T-helper 2 cell (primary cell): Measurements from ENCODE around the gene MRPL12.

ENCODE experiments used
- DNase-seq, 5 experiments: peaks; one replicate each; pipeline versions ENCODE4 v3.0.0 to v3.0.0-alpha.2; 2012 to 2022
- total RNA-seq, 2 donors: gene quantifications; one replicate each; lab custom pipeline; 2026; lab: John Stamatoyannopoulos, UW

MRPL12 gene
- total RNA-seq = 2.0 to 5.6 reads per million in 2 donors

DNA sequence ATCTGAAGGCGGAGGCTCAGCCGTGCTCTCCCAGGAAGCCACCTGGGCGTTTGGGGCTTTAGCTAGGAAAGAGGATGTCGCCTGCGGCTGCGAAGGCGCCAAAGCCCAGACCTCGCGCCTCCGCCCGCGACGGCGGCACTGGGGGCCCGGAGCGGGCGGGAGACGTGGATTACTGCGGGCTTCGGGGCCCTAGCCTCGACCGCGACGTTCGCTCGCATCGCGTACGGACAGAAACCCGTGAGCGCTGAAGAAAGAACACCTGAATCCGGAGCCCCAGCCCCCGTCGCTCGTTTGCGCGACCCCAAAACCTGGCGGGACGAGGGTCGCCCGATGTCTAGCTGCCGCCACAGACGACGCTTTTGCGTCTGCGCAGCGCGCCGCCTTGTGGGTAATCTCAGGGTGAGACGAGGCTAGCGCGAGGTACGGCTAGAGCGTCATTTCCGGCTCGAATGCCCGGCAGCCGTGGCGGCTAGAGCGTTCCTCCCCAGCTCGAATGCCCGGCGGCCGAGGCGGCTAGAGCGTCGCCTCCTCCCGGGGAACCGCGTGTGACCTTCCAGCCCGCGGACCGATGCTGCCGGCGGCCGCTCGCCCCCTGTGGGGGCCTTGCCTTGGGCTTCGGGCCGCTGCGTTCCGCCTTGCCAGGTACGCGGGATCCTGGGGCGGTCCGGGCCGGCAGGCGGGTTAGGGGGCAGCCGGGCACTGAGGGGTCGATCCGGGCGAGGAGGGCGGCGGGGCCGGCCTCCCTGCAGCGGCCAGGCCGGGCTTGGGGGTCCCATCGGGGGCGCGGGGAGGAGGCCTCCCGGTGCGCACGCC lies at the start of gene MRPL12:
Gene MRPL12 (plus strand): TSS at position 434 of the 813 bp plus-strand sequence. CDS start 135 bp downstream, at position 569.
- DNase-seq = peak; percentile 72 to 91 (median 81)

DNA sequence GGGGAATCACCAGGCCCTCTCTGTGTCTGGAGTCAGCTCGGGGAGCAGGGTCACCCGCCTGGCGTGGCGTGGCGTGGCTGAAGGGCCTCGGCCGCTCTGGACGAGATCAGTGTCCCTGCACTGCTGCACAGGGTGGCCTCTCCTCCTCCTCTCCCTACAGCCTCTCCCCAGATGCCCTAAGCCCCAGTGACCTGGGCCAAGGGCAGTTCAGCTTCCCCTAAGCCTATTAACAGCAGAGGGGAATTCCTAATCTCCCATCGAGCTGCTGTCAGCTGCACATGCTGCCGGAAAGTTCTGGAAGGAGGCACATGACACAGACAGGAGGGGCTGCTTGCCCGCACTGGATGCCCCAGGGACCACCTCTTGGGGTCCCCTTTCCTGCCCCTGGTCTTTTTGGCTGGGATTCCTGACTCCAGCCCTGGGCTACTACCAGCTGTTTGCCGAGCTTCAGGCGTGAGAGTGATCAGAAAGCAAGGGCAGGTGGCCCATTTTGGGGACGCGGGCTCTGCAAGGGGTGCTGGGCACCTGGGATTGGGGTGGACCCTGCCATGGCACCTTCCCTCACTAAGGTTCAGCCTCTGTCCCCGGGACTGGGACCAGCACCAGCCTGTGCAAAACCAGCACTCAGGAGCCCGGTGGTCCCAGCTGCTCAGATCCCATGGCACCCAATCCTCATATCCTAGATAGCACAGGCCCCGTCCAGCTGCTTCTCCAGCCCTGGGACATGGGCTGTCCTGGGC lies 47.6 kb upstream of the MRPL12 start:
- DNase-seq = no peak

DNA sequence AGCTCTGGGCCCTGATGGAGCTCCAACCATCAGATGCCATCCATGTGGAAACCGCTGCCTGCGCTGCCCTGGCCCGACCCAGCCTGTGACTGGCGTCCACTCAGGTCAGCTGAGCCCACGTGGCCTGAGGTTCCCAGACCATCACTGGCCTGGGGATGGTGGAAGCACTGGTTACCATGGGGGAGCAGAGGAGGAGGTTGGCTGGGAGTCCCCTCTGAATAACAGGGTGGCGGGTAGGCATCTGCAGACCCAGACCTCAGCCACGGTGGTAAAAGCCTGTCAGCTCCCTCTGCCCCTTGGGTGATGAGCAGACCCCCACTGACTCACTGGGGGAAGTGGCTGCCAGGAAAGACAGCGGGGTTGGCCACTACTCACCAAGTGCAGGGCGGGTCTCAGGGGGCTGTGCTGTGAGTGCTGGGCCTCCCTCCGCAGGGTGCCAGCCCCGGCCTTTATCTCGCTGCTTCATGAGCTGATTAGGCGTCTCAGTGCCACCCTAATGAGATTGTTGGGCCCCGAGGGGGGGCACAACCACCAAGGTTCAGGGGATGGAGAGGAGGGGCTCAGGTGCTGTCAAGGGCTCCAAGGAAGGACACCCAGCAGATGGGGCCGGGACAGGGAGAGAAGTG lies 46.9 kb upstream of the MRPL12 start, which contains the start of gene PDE6G:
Gene PDE6G (minus strand): TSS at position 425 of the 626 bp plus-strand sequence. CDS start 3,237 bp downstream, outside the sequence.
- DNase-seq = no peak

DNA sequence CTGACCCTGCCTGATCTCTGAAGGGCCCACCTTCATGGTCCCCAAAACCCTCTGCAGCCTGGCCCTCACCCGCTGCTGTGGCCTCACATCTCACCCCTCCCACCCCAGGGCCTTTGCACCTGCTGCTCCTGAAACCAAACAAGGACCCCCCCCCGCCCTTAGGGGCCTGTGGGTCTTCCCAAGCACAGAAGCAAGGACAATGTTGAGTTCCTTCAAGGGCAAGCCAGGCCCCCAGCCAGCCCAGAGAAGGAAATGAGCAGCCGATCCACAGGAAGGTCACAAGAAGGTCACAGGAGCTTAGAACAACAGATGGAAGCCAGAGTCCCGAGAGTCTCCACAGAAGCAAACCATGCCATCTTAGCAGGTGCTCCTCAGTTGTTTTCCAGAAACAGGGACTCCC lies 46.3 kb upstream of the MRPL12 start:
- DNase-seq = peak in 1 of 5 experiments; percentile 42

DNA sequence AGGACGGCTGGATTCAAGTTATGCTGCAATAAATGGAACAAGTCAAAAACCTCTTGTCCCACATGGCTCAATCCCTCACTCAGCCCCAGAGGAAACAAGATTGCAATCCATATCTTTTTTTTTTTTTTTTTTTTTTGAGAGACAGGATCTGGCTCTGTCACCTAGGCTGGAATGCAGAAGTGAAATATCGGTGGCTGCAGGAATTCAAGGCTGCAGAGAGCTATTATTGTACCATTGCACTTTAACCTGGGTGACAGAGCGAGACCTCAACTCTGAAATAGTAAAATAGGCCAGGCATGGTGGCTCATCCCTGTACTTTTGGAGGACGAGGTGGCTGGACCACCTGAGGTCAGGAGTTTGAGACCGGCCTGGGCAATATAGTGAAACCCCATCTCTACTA lies 44.1 kb upstream of the MRPL12 start:
- no peak for DNase-seq

DNA sequence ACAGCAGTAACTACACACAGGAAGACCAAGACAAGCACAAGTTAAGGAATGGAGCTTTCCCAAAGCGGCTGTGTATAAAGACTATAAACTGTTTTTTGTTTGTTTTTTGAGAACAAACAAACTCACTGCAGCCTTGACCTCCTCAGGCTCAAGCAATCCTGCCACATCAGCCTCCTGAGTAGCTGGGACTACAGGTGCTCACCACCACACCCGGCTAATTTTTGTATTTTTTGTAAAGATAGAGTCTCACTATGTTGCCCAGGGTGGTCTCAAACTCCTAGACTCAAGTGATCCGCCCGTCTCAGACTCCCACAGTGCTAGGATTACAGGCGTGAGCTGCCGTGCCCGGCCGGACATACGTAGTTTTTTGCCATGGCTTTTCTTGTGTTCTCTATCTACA lies 42.7 kb upstream of the MRPL12 start:
- no peak for DNase-seq

DNA sequence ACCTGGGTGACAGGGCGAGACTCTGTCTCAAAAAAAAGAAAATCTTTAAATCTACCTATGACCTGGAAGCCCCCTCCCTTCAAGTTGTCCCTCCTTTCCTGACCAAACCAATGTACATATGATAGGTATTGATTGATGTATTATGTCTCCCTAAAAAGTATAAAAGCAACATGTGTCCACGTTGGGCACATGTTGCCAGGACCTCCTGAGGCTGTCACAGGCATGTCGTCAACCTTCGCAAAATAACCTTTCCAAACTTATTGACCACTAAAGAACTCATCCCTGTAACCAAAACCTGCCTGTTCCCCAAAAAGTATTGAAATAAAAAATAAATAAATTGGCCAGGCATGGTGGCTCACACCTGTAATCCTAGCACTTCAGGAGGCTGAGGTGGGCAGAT lies 41.2 kb upstream of the MRPL12 start:
- no peak for DNase-seq

DNA sequence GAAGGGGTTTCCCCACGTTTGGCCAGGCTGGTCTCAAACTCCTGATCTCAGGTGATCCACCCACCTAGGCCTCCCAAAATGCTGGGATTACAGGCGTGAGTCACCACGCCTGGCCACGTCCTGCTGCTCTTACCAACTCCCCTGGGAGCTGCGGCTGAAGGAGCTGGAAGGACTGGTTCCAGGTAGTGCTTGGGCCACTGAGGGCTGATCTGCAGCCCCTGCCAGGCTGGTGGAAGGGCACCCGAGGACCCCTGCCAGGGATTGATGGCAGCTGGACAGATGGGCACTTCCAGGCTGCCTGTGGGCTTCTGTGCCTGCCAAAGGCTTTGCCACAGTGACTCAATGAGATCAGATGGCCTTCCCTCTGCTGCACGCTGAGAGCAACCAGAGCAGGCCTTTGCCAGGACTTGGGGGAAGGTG lies 39.1 kb upstream of the MRPL12 start:
- peak in 1 of 5 experiments; percentile 20 for DNase-seq

DNA sequence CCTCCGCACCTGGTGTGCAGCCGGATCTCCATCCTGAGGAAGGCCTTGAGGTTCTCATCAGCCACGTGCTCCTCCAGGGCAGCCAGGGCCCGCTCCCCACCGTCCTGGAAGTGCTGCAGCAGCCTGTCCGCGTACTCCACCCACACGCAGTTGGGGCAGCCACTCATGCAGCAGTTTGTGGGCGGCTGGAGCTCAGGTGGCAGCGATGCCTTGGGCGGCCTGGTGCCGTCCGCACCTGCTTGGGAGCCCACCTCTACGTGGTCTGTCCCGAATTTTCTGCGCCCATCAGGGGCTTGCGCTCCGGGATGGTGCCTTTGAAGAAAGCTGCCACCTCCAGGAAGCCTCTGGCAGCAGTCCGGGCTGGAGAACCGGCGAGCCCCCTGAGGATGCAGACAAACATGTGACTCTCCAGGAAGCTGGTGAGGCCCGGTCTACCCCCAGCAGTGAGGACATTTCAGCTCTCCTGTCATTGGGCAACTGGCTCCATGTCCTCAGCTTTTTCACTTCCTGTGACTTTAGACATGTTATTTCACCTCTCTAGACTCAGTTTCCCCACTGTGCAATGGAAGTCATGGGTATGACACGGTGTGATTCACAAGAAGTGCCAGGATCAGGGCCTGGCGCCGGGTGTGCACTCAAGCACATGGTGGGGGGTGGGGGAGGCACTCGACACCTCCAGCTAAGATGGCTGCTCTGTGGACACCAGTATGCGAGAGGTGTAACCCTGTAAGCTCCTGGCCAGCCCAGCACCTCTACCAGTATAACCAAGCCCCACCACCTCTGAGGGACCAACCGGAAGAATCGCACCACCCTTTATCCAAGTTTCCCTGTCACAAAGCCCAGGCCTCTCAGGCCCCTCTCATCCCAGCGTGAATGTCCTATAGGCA lies 37.7 kb upstream of the MRPL12 start:
- DNase-seq = peak in 4 of 5 experiments; percentile 9 to 78 (median 34)

DNA sequence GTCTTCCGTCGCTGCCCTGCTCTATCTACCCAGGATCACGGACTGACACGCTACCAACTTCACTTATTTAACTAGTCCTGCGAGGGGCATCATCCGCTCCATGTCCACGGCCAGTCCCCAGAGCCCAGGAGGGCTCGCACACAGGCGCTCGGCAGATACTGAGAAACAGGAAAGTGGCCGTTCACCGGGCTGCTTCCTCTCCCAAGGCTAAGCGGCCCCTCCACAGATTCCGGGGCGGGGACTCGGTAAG lies 37.1 kb upstream of the MRPL12 start:
- peak in 2 of 5 experiments; percentile 21 to 51 for DNase-seq

DNA sequence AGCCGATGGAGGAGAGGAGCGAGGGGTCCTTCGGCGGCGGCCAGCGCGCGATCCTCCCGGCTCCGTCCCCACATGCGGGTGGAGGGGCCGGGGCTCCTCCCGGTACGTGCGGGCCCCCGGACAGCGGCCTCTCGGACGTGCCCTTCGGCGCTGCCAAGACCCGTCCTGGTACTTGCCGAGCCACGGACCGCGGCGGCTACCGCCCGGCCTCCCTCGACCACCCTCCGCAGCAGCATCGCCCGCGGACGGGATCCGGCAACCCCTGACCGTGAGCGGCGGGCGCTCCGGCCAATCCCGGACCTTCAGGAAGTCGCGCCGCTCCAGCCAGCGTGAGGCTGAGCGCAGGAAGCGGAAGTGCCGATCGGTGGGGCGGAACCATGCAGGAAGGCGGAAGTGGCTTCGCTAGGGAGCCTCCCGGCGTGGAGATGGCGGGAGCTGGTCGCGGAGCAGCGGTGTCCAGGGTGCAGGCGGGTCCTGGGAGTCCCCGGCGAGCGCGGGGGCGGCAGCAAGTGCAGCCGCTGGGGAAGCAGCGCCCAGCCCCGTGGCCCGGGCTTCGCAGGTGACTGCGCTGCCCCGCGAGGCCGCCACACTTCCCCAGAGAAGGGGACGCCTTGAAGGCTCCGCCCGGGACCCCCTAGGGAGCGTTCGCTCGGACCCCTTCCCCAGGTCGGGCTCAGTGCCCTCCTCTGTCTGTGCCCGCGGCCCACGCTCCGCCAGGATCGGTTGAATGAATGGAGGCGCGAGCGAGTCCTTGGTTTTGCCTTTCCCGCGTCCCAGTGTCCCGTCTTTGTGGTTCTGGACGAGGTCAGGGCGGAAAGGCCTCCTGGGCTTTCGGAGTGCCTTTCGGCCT lies 36.6 kb upstream of the MRPL12 start, which contains the start of the genes CCDC137 and OXLD1:
Gene CCDC137 (plus strand): TSS at position 396 of the 850 bp plus-strand sequence. CDS start 30 bp downstream, at position 426.
Gene OXLD1 (minus strand): TSS at position 264 of the 850 bp plus-strand sequence. CDS start 28 bp downstream, at position 236.
- DNase-seq = peak; percentile 83 to 97 (median 89)

DNA sequence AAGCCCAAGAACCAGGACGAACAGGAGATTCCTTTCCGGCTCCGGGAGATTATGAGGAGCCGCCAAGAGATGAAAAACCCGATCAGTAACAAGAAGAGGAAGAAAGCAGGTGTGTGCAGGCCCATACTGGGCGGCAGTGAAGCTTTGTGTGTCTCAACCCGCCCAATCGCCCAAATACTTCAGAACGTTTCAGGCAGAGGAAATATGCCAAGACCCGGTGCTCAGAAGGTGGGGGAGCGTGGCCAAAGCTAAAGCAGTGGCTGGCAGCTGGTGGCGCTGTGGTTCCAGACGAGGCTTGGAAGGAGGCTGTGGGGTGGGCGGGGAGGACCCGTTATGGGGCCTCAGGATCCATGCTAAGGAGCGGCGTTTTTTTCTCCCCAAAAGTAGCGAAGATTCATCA lies 35.4 kb upstream of the MRPL12 start:
- peak in 1 of 5 experiments; percentile 32 for DNase-seq

DNA sequence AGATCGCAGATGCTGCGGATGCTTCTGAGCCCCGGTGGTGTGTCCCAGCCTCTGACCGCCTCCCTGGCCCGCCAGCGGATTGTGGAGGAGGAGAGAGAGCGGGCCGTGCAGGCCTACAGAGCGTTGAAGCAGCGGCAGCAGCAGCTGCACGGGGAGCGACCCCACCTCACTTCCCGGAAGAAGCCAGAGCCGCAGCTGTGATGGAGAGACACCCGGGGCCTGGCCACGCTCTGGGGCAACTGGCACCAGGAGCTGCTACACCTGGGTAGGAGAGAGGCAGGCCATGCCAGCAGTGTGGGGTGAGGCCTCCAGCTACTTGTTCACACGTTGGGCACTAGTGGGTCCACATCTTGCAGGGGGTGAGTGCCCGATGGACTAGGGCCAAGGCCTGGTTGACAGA lies 30.7 kb upstream of the MRPL12 start:
- no peak for DNase-seq

DNA sequence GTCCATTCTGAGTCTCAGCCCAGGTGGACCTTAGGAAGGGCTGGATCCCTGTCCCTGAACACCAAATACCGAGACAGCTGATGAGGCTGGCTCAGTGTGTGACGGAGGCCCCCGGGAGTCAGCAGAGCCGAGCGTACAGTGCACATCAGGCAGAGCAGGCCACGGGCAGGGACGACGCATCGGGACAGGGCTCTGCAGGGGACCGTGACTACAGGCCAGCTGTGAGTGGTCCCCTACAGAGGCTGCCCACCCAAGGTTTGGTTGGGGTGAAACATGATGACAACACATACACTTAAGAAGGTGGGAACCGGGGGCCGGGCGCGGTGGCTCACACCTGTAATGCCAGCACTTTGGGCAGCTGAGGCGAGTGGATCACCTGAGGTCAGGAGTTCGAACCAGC lies 30.2 kb upstream of the MRPL12 start:
- no peak for DNase-seq

DNA sequence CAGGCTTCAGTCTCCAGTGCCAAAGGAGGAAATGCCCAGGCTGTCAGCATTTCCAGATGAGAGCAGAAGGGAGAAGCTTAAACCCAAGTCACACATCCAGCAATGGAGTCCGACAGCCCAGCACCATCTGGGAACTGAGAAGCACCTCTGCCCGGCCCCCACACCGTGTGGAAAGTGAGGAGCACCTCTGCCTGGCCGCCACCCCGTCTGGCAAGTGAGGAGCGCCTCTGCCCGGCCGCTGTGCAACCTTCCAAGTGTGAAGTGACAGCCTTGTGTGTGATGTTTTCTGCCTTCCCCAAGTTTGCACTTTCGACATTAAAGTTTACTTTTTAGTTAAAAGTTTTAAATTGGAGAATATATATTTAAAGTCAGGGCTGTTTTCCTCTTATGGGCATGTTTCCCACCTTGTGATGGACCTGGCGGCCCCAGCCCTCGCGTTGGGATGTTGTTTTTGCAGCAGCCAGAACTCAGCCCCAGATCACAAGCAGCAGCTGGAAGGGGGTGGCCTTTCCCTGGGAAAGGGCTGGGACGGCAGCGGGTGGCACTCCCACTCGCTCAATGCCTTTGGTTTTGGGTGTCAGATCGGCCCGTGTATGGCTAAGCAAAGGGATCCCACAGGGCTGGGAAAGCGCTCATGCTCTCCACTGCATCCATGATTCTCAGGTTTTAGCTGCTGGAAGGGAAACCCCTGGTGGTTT lies 29.5 kb upstream of the MRPL12 start:
- no peak for DNase-seq

DNA sequence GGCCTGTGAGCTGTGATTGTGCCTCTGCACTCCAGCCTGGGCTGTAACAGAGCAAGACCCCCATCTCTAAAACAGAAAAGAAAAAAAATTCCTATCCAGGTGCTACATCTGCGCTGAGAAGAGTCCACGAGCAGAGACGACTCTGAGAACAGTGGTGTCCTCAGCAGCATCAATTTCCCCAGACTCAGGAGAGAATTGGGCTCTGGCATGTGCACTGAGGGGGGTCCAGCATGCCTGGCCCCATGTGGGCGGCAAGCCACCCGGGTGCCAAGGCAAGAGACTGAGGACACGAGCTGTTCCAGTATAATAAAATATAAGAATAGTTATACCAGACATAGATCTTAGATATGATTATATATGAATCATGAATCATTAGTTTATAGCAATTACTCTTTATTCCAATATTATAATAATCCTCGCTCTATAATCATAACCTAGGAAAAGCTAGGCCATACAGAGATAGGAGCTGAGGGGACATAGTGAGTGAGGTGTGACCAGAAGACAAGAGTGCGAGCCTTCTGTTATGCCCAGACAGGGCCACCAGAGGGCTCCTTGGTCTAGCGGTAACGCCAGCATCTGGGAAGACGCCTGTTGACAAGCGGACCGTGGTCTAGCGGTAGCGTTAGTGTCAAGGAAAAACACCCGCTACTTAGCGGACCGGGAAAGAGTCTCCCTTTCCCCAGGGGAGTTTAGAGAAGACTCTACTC lies 27.5 kb upstream of the MRPL12 start:
- peak in 2 of 5 experiments; percentile 10 to 29 for DNase-seq

DNA sequence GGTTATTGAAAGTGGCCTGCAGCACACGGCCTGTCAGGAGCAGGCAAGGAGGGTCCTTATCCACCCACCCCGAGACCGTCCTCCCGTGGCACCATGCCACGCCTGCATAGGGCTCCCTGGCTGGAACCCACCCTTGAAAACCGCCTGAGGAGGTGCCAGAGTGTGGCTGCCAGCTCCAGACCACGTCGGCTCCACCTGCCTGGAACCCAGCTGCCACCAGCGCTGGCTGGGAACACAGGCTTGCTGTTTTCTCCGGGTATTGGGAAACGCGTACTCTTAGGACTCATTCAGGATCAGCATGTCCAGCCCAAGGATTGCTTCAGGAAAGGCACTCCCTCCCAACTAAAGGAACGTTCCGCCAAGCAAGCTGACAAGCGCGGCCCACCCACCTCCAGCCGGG lies 26.3 kb upstream of the MRPL12 start:
- DNase-seq = no peak

DNA sequence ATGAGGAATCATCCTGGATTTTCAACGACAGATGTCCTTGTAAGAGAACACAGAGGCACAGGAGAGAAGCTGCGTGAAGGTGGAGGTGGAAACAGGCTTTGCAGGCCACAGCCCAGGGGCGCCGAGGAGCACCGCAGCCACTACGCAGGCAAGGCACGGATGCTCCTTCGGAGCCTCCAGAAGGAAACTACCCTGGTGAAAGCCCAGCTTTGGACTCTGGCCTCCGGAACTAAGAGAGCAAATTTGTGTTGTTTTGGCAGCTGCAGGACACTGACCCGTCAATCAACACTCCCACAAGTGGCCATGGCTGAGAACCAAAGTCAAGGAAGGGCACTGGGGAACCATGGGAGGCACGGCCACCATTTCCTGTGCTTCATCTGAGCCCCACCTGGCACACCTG lies 23.0 kb upstream of the MRPL12 start:
- no peak for DNase-seq

DNA sequence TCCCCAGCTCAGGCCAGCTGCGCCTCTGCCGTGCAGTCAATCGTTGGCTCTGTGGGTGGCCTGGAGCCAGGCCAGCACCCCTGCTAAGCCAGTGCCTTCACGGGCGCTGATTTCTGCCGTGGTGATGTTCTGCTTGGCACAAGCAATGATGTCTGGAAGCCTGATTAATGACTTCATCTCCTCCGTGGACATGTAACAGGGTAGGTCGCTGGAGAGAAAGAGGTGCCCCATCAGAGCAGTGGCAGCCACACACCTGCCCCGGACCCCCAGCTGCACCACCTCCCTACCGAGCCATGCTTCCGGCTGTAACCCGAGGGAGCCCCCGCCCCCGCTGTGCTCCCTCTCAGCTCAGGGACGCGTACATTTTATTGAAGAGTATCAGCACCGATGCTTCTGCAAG lies 21.5 kb upstream of the MRPL12 start:
- DNase-seq = no peak
